Loucy (cell line): ENCODE data around the gene NDE1.

ENCODE experiments used
- H2AFZ ChIP-seq: fragments of 200-600 bp; sonication (generic); 2 replicates; pipeline ENCODE4 v1.6.0; 2016; ENCODE audit warnings: antibody characterized with exemption, mild to moderate bottlenecking, low read length, moderate library complexity
- H3F3A ChIP-seq: fragments of 200-600 bp; 2 replicates; pipeline ENCODE4 v1.6.0; 2016; ENCODE audit warnings: antibody characterized with exemption, low read depth, mild to moderate bottlenecking
- H3K27me3 ChIP-seq: fragments of 200-600 bp; sonication (generic); 2 replicates; pipeline ENCODE4 v1.6.1; 2014; ENCODE audit warnings: low read length, mild to moderate bottlenecking; ENCODE audit not compliant: insufficient read depth, poor library complexity, severe bottlenecking
- H3K36me3 ChIP-seq: fragments of 200-600 bp; sonication (generic); 2 replicates; pipeline ENCODE4 v1.6.1; 2016; ENCODE audit warnings: low read length; ENCODE audit not compliant: insufficient read depth
- H3K4me1 ChIP-seq: fragments of 200-600 bp; sonication (generic); 2 replicates; pipeline ENCODE4 v1.5.1; 2014; ENCODE audit warnings: low read length, mild to moderate bottlenecking; ENCODE audit not compliant: insufficient read depth, poor library complexity, severe bottlenecking
- H3K4me2 ChIP-seq: fragments of 200-600 bp; sonication (generic); 2 replicates; pipeline ENCODE4 v1.6.0; 2014; ENCODE audit warnings: antibody characterized with exemption, low read length, low read depth, mild to moderate bottlenecking; ENCODE audit not compliant: poor library complexity, severe bottlenecking
- H3K4me3 ChIP-seq: fragments of 200-600 bp; sonication (generic); 2 replicates; pipeline ENCODE4 v1.5.1; 2014; ENCODE audit warnings: low read length, mild to moderate bottlenecking, mixed read lengths; ENCODE audit not compliant: poor library complexity, severe bottlenecking
- H3K79me2 ChIP-seq: fragments of 200-600 bp; sonication (generic); 2 replicates; pipeline ENCODE4 v1.6.1; 2014; ENCODE audit warnings: low read length; ENCODE audit not compliant: insufficient read depth
- H3K9ac ChIP-seq: fragments of 200-600 bp; sonication (generic); 2 replicates; pipeline ENCODE4 v1.6.0; 2014; ENCODE audit warnings: mild to moderate bottlenecking, low read depth, low read length, moderate library complexity; ENCODE audit not compliant: poor library complexity, severe bottlenecking
- H3K9me2 ChIP-seq: fragments of 200-600 bp; sonication (generic); replicated peaks from 2 replicates; pipeline ENCODE4 v1.6.1; 2016; ENCODE audit warnings: low read depth, low read length, mixed read lengths
- H3K9me3 ChIP-seq: fragments of 200-600 bp; sonication (generic); 2 replicates; pipeline ENCODE4 v1.6.1; 2014; ENCODE audit warnings: mild to moderate bottlenecking, antibody characterized with exemption, low read length, low read depth; ENCODE audit not compliant: insufficient read depth
- H4K20me1 ChIP-seq: fragments of 200-600 bp; sonication (generic); 2 replicates; pipeline ENCODE4 v1.6.0; 2014; ENCODE audit warnings: antibody characterized with exemption, low read length, mild to moderate bottlenecking; ENCODE audit not compliant: insufficient read depth, poor library complexity, severe bottlenecking
- CTCF ChIP-seq: fragments of 200-600 bp; sonication (generic); conservative IDR thresholded peaks from 2 replicates; pipeline ENCODE4 v1.5.1; 2014; ENCODE audit warnings: mild to moderate bottlenecking, antibody characterized with exemption, low read length
- EZH2phosphoT487 ChIP-seq: fragments of 200-600 bp; IDR thresholded peaks from 2 replicates; pipeline ENCODE4 v1.6.1; 2018; ENCODE audit warnings: antibody characterized with exemption, mild to moderate bottlenecking, moderate library complexity, borderline replicate concordance

The NDE1 gene

GRCh38 chr16:15616012-15616411 is 34.0 kb upstream of the NDE1 start:
- Histone ChIP-seq H4K20me1 (no peaks in the 10 kb centered on the region), H3K79me2 (no peaks in the 10 kb centered on the region), H3K9me3 (no peaks in the 10 kb centered on the region), H3K9me2 (no peaks in the 10 kb centered on the region), H3K4me2 (no peak overlapping the region), H3K27me3 (no peaks in the 10 kb centered on the region), H3K9ac (no peak overlapping the region), H3K4me3 (no peak overlapping the region), H3K36me3 (peaks cover 23% of the 10 kb centered on the region; the same call in 1 of the 2 replicates), H2AFZ (no peak overlapping the region), H3K4me1 (no peaks in the 10 kb centered on the region), H3F3A (no peaks in the 10 kb centered on the region)
- TF ChIP-seq EZH2phosphoT487 (no peak), CTCF (no peak)

DNA sequence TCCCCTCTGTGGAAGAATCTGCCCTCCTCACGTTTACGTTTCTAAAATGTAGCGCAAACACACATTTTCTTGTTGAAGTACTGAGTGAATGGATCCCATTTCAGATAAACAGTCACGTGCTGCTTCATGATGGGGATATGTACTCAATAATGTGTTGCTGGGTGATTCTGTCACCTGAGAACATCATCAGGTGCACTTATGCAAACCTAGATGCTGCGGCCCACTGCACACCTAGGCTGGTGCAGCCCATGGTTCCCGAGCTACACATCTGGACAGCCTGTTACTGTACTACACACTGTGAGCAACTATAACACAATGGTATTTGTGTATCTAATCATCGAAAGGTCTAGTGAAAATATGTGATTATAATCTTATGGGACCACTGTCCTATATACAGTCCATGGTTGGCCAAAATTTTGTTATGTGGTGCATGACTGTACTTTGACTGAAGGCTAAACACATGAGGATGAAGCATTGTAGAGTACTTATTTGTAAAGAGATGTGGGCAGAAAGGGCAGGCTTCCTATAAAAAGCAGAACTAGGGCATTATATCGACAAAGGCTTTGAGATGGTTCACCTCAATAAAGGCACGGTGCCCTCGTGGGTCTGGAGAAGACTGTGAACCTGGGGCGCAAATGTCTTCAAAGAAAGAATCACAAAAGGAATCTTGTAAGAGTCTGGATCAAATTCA is 33.4 kb upstream of the NDE1 start:
- Histone ChIP-seq H3K36me3 (peaks cover 23% of the 10 kb centered on the region; the same call in 1 of the 2 replicates), H3K4me2 (no peak overlapping the region)

GRCh38 chr16:15617901-15618300 is 32.1 kb upstream of the NDE1 start:
- Histone ChIP-seq H3K4me1 (no peaks in the 10 kb centered on the region), H3K79me2 (no peaks in the 10 kb centered on the region), H3K36me3 (peaks cover 24% of the 10 kb centered on the region; the same call in 1 of the 2 replicates), H3K9me2 (no peaks in the 10 kb centered on the region), H3K4me3 (no peak overlapping the region), H3K9ac (no peak overlapping the region), H3F3A (no peaks in the 10 kb centered on the region), H3K4me2 (no peak overlapping the region), H3K27me3 (no peaks in the 10 kb centered on the region), H4K20me1 (no peaks in the 10 kb centered on the region), H3K9me3 (no peaks in the 10 kb centered on the region), H2AFZ (no peak overlapping the region)
- TF ChIP-seq EZH2phosphoT487 (no peak), CTCF (no peak)

More for the DNA sequence above, 33.4 kb upstream of the NDE1 start:
- H4K20me1 ChIP-seq: no peaks in the 10 kb centered on the region
- TF ChIP-seq EZH2phosphoT487 (no peak), CTCF (no peak)
- H3K9ac ChIP-seq: no peak overlapping the region
- H3K9me2 ChIP-seq: no peaks in the 10 kb centered on the region
- no peaks in the 10 kb centered on the region for H3K27me3 ChIP-seq
- no peaks in the 10 kb centered on the region for H3F3A ChIP-seq
- H3K4me3 ChIP-seq: no peak overlapping the region
- no peaks in the 10 kb centered on the region for H3K79me2 ChIP-seq
- no peak overlapping the region for H2AFZ ChIP-seq
- no peaks in the 10 kb centered on the region for H3K9me3 ChIP-seq
- H3K4me1 ChIP-seq: no peaks in the 10 kb centered on the region
